AG09309 (cell line): ENCODE data around the gene MRRF.

Experiments used
- DNase-seq: peaks from one replicate; pipeline ENCODE4 v3.0.0-alpha.2; 2010; ENCODE audit warnings: low read depth
- H3K4me3 ChIP-seq: 2 replicates; pipeline ENCODE4 v1.5.1; 2011; ENCODE audit warnings: mild to moderate bottlenecking, low read depth, low read length, moderate library complexity; ENCODE audit not compliant: control insufficient read depth
- TF ChIP-seq, protein P1 (sequence below): IDR thresholded peaks from 2 replicates; pipeline ENCODE4 v1.5.1; 2011; ENCODE audit warnings: mild to moderate bottlenecking, low read depth, low read length, inconsistent platforms; ENCODE audit not compliant: insufficient read depth, control insufficient read depth; ENCODE audit errors: missing control alignments

MRRF gene

DNA sequence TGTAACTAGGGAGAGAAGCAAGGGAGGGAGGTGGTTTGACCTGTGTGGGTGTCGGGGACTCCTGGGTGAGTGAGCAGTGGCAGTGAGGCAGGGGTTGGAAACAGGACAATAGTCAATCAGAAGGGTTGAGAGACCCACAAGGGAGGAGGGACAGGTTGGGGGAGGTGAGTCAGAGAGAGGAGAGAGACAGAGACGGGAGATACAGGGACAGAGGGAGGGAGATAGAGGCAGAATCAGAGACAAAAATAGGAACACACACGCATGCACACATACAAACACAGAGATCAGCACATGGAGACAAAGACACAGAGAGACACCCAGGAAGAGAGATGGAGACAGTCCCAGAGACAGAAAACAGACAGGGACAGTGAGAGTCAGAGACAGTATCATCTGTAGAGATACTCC is 66.8 kb downstream of the MRRF start:
- TF ChIP-seq, protein P1, sequence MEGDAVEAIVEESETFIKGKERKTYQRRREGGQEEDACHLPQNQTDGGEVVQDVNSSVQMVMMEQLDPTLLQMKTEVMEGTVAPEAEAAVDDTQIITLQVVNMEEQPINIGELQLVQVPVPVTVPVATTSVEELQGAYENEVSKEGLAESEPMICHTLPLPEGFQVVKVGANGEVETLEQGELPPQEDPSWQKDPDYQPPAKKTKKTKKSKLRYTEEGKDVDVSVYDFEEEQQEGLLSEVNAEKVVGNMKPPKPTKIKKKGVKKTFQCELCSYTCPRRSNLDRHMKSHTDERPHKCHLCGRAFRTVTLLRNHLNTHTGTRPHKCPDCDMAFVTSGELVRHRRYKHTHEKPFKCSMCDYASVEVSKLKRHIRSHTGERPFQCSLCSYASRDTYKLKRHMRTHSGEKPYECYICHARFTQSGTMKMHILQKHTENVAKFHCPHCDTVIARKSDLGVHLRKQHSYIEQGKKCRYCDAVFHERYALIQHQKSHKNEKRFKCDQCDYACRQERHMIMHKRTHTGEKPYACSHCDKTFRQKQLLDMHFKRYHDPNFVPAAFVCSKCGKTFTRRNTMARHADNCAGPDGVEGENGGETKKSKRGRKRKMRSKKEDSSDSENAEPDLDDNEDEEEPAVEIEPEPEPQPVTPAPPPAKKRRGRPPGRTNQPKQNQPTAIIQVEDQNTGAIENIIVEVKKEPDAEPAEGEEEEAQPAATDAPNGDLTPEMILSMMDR = no peak
- DNase-seq = no peak
- no peak overlapping the region for H3K4me3 ChIP-seq

DNA sequence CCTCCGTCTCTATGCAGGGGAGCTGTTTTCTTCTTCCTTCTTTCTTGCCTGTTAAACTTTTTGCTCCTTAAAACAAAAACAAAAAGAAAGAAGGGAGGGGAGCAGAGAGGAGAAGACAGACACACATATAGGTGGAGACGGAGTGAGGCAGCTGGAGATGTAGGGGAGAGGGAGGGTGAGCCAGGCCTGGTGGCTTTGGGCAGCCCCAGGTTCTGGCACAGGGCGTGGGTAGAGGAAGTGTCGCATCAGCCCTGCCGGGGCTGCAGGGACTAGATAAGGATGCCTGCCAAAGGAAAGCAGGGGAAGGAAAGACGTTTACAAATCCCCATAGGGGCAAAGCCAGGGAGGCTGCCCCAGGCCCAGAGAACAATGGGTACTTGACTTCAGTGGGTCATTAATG is 67.4 kb downstream of the MRRF start:
- TF ChIP-seq, protein P1 = no peak
- no peak overlapping the region for H3K4me3 ChIP-seq
- no peak for DNase-seq

DNA sequence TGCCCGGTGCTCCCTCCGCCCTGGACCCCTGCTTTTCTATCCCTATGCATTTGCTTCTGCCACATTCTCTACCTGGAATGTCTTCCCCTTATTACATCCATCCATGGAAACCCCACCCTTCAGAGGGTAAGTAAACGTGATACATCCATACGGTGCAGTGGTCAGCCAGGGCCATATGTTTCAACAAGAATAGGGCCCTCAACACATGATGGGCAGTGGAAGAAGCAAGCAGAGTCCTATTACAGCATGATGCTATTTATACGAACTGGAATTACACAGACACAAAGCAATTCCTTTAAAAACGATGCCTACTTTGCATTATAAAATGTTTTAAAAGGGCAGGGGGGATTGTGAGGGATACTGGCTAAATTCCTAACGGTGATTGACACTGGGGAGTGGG is 68.0 kb downstream of the MRRF start:
- H3K4me3 ChIP-seq = no peak overlapping the region

DNA sequence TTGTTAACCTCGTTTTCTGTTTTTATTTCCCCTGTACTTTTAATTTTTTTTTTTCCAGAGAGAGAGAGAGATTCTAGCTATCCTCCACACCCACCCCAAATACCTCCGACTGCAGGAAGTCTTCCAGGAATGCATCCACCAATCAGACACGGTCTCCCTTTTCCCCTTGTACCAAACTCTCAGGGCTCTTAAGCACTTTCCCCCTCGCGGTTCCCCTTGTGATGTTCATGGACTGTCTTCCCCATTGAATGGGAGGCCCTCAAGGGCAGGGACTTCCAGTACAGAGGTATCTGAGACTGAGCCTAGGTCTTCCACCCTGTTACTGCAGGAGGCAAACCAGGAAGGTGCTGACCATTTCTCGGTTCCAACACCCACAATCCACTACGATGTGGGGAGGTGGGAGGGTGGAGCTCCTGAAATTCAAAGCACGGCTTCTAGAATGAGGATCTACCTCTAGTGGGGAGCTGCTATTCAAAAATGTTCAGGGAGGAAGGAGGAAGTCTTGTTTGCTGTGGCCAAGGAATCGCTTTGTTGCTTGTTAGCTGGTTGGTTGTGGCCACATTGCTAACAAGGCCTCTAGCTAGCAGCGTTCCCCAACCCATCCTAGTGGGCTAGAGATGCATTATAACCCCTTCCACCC is 68.6 kb downstream of the MRRF start:
- H3K4me3 ChIP-seq = no peak overlapping the region
- no peak for DNase-seq
- TF ChIP-seq, protein P1 = no peak

More for the DNA sequence above, 68.0 kb downstream of the MRRF start:
- no peak for DNase-seq
- TF ChIP-seq, protein P1 = no peak

DNA sequence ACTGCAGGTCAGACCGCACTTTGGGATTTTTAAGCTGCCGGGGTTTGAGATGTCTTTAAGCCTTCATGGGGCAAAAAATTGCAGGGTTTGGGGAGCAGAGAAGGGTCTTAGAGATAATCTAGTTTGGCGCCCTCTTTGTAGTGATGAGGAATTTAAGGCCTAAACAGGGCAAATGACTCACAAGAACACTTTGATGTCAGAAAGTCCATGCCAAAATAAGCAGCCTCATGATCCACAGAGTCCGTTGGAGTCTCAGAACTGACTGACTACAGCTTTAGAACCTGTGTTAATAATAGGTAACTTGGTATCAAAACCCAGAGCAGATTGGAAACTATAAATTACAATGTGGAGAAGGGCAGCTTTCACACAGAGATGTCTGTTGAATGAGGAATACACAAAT is 70.2 kb downstream of the MRRF start:
- TF ChIP-seq, protein P1 = no peak
- H3K4me3 ChIP-seq = no peak overlapping the region
- DNase-seq = no peak

DNA sequence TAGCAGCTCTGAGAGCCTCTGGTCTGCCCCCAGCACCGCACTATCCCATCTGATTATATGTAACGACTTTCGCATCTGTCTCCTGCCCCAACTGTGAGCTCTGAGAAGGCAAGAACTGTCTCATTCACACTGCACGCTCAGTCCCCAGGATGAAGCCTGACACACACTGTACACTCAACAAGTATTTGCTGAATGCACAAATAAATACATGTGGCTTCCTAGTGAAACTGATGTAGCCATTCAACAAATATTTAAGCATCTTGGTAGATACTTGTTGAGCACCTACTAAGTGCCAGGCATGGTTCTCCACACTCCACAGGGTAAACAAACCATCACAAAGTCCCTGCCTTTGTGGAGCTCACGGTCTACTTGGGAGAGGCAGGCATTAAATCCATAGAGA is 71.5 kb downstream of the MRRF start:
- DNase-seq = no peak
- TF ChIP-seq, protein P1 = no peak
- H3K4me3 ChIP-seq = no peak overlapping the region
